SKM-1 (cell line): Measurements from ENCODE around the gene HDGF.
A peak's percentile ranks its signal among the peaks of the same experiment; 100 is the strongest.

Experiments used
- DNase-seq: peaks from one replicate; lab custom pipeline; 2025; ENCODE audit not compliant: unreplicated experiment; lab: John Stamatoyannopoulos, UW

HDGF gene

GRCh38 chr1:156746728-156747631 is 4.5 kb downstream of the HDGF start:
- DNase-seq, result no peak

- no peak for DNase-seq
These were observed 5.1 kb downstream of the HDGF start for GRCh38 chr1:156746406-156746727.

- DNase-seq, result no peak
These were observed 5.6 kb downstream of the HDGF start for GRCh38 chr1:156745881-156746280.

GRCh38 chr1:156744786-156745419 is 6.6 kb downstream of the HDGF start:
- no peak for DNase-seq

- DNase-seq, result no peak
These were observed 7.1 kb downstream of the HDGF start for GRCh38 chr1:156744344-156744743.

GRCh38 chr1:156743367-156744302 is 7.8 kb downstream of the HDGF start:
- DNase-seq, result no peak

GRCh38 chr1:156742801-156743200 is 8.7 kb downstream of the HDGF start:
- DNase-seq, result no peak

GRCh38 chr1:156742017-156742416 is 9.5 kb downstream of the HDGF start:
- DNase-seq, result no peak

- no peak for DNase-seq
These were observed 9.9 kb downstream of the HDGF start for GRCh38 chr1:156741481-156741983.

GRCh38 chr1:156740741-156741480 is 10.6 kb downstream of the HDGF start, which contains the start of gene MRPL24:
Gene MRPL24, minus strand, starts transcription at chr1:156741088. Its CDS starts 2,384 bp downstream, at chr1:156738704.
- DNase-seq, result peak; percentile 100

- no peak for DNase-seq
These were observed 11.2 kb downstream of the HDGF start for GRCh38 chr1:156740237-156740740.

- no peak for DNase-seq
These were observed 12.6 kb downstream of the HDGF start for GRCh38 chr1:156738916-156739315.

- DNase-seq, result no peak
These were observed 13.1 kb downstream of the HDGF start for GRCh38 chr1:156738407-156738806.

GRCh38 chr1:156733989-156734584 is 17.4 kb downstream of the HDGF start:
- no peak for DNase-seq

- peak; percentile 97 for DNase-seq
These were observed 22.6 kb downstream of the HDGF start, which contains the start of gene ISG20L2 for GRCh38 chr1:156728599-156729462. Gene ISG20L2, minus strand, starts transcription at chr1:156728766. Its CDS starts 1,114 bp downstream, at chr1:156727652.

- peak; percentile 71 for DNase-seq
These were observed 23.4 kb downstream of the HDGF start, which contains the start of gene METTL25B for GRCh38 chr1:156727926-156728598. Gene METTL25B, plus strand, starts transcription at chr1:156728469. Its CDS starts 636 bp downstream, at chr1:156729105.

- DNase-seq, result no peak
These were observed 24.0 kb downstream of the HDGF start for GRCh38 chr1:156727492-156727891.
